Activated CD4-positive, CD25-positive, alpha-beta regulatory T cell treated with anti-CD3 and anti-CD28 coated beads, Interleukin-2, amount 50 U/mL, for 72 hours (primary cell): ENCODE data around the gene DIAPH2.
"Not testable (repeated sequence)": the region's sequence is repeated elsewhere in the genome, so short reads cannot be mapped to it uniquely, and the experiment has no call there.

Experiments
- DNase-seq: peaks from one replicate; pipeline ENCODE4 v3.0.0; 2021

DIAPH2 gene

GRCh38 chrX:96684339-96685209 lies at the start of gene DIAPH2:
Gene DIAPH2, plus strand, starts transcription at chrX:96684842.
- DNase-seq = peak; percentile 74

- no peak for DNase-seq
Measured at GRCh38 chrX:96650023-96650422, 34.6 kb upstream of the DIAPH2 start.

DNA sequence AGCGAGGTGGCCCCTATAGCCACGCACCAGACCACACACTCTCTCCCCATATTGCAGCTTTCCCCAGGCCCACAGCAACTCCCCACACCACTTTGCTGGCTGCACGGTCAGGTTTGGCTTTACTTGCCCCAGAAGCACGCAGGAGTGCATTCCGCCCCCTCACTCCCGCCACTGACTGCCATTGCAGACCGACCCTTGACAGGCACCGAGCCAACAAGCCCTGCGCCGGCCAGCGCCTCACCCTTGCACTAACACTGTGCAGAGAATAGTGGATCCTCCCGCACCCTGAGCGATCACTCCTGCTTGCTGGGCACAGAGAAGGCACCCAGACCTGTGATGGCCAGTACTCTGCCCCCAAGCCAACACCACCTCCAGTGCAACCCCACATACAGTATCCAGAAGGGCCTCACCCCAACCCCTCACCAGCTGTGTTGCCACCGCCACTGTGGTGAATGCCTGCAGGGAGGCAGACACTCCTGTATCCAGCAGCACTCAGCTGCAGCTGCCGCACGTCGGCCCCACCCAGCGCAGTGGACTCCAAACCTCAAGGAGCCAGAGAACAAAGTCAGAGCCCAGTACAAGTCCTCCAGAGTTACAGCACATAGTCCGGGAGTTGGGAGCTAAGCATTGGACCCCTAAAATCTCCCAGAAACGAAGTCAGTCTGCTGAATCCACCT lies 28.6 kb upstream of the DIAPH2 start:
- DNase-seq = no peak

- no peak for DNase-seq
Measured at GRCh38 chrX:96682516-96682915, 2.1 kb upstream of the DIAPH2 start.

DNA sequence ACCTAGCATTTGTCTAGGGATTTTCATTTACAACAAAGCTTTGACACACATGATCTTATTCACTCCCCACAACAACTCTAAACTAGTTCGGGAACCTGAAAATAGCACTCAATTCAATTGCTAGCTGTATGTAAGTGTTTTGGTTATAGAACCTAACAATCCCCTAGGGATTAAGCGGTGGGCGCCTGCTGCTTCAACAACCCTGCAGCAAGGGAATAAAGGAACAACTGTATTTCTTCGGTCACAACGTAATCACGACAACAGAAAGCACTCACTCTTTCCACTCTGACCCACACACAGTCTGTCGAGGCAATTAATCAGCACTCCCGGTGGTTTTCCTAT lies 674 bp upstream of the DIAPH2 start:
- no peak for DNase-seq

DNA sequence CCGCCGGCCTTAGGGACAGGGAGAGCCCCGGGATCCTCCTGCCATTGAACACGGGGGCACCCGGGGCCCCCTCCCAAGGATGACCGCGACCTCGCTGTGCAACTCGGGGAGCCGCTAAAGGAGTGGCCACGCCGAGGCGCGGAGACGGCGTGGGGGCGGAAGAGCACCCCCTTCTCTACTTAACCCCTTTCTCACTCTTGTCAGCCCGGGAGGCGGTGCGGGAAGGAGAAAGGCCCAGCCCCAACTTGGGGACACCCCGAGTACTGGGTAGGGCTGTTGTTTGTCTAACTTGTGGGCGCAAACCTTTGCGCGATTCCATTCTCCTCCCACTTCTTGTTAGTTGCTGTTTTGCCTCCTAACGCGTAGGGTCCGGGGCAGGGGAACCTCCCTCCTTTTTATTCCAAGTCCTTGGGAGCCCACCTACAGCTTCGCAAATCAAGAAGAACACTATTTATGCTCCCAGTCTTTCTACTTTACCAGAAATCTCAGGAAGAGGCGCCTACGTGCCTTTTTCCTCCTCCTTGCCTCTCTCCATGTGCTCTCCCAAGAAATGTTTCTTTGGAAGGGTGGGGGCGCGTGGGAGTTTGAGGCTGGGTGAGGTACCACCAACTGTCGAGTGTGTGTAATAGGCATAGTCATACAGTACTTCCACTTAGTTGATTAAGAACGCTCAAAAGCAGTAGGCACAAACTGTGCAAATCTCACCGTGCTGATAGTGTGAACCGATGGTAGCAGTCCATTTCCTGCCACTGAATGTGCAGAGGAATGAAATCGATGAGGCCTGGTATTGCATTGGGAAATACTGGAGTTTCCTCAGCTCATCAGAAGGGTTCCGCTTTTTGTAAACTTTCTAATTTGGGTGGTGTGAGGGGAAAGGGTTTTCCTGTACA lies 813 bp downstream of the DIAPH2 start:
- peak; percentile 47 for DNase-seq

DNA sequence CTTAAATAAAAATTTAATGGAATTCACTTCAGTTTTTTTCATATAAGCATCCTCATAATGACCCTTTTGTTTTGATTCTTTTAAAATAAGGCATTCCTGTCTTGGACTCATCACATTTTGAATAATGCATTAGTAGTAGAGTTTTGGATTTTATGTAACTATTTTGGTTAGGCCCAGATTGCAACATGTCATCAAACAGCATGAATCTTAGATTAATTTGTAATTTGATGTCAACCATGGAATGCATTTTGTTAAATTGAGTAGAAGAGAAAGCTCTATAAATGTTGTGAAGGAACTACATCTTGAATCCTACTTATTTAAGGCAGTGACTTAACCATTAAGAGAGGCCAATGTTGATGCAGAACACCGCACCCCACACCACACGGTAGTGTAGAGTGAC lies 3.1 kb downstream of the DIAPH2 start:
- no peak for DNase-seq

DNA sequence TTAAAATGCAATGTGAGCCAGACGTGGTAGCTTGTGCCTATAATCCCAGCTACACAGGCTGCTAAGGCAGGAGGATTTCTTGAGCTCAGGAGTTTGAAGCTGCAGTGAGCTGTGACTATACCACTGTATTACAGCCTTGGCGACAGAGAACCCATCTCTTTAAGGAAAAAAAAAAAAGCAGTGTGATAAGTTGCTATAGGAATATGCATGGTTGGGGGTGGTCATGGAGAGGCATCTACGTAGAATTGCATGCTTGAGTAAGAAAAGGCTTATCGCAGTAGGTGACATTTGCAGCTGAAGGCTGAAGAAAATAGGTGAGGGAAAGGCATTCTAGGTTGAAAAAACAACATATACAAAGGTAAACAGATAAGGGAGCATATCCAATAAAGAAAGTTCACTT lies 4.1 kb downstream of the DIAPH2 start:
- no peak for DNase-seq

DNA sequence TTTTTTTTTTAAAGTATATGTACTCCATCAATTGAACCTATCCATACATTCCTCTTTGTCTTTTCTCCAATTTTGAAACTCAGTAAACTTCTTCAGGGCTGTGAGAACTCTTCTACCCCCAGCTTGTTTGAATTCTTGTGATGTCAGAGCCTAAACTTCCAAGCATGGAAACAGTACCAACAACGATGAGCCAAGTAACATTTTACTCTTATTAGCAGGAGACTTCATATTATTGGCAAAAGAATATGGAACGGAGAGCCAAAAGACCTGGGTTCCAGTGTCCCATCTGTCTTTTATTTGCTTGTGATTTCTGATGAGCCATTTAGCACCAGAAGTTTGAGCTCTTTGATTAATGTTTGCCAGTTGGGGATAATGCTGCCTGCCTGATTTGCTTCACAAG lies 5.3 kb downstream of the DIAPH2 start:
- DNase-seq = no peak

- no peak for DNase-seq
Measured at GRCh38 chrX:96692454-96692853, 7.8 kb downstream of the DIAPH2 start.

DNA sequence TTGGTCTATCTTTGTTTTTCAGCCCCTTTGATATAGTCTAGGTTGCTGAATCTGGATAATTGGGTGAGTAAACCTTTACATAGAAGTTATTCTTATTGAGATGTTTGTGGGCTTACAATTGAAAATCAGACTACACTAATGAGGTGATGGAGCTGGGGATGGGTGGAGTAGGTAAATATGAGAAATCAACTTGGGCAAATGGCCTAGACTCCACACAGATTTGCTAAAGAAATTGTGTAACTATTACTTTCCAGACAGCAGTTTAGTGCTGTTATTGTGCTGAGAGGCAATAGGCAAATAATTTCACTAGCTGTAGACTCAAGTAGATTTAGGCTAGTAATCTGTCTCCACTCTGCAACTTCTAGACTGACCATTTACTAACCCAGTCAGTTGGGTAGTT lies 8.2 kb downstream of the DIAPH2 start:
- DNase-seq = no peak

- no peak for DNase-seq
Measured at GRCh38 chrX:96693407-96693806, 8.8 kb downstream of the DIAPH2 start.

GRCh38 chrX:96696462-96696861 lies 11.8 kb downstream of the DIAPH2 start:
- no peak for DNase-seq

DNA sequence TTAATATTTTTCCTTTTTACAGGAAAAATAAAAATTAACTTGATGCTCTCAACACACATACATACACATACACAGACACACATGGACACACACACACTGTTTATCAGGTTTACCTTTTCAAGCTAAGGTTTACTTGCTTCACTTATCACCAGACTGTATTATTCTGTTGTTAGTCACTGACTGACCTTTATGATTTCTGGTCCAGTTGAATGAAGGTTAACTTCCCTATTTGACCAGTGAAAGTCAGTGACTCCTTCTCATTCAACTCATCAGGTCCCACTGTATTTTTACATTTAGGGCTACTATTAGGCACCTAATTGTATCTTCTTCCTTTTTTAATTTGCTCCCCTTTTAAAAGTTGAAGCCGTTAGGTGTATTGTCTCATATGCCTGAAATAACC lies 16.0 kb downstream of the DIAPH2 start:
- no peak for DNase-seq

- no peak for DNase-seq
Measured at GRCh38 chrX:96703379-96703778, 18.7 kb downstream of the DIAPH2 start.

GRCh38 chrX:96703816-96704215 lies 19.2 kb downstream of the DIAPH2 start:
- DNase-seq = no peak

DNA sequence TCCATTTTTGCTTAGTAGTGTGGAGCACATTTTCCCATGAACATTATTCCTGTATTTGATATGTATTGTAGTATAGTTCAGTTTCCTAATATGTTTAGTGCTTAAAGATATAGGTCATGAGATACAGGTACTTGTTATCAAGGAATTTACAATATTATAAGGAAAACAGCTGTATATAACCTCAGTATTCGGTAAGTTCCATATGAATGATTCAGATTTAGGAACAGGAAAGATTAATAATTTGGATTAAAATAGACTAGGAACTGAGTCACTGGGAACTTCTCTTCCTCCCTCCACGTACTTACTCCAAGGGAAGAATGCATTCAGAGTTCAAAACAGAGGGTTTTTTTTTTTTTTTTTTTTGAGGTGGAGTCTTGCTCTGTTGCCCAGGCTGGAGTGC lies 20.0 kb downstream of the DIAPH2 start:
- no peak for DNase-seq

- no peak for DNase-seq
Measured at GRCh38 chrX:96705905-96706304, 21.3 kb downstream of the DIAPH2 start.

GRCh38 chrX:96707804-96708203 lies 23.2 kb downstream of the DIAPH2 start:
- DNase-seq = no peak

DNA sequence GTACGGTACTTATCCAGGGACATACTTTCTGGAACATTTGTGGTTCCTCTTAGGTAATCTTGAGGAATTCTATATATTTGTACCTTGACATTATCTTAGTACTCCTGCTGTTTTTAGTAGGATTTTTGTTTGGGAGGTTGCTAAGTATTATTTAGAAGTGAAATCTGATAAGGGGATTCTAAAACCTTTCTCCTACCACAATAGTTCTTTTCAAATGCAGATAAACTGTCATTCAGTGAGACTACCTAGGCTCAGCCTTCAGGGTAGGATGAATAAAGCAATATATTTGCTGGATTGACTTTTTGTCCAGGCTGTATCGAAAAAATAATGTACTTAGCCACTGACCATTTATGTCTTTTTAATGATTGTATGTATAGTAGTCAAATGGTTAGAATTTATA lies 25.4 kb downstream of the DIAPH2 start:
- no peak for DNase-seq

- no peak for DNase-seq
Measured at GRCh38 chrX:96713303-96713702, 28.7 kb downstream of the DIAPH2 start.

DNA sequence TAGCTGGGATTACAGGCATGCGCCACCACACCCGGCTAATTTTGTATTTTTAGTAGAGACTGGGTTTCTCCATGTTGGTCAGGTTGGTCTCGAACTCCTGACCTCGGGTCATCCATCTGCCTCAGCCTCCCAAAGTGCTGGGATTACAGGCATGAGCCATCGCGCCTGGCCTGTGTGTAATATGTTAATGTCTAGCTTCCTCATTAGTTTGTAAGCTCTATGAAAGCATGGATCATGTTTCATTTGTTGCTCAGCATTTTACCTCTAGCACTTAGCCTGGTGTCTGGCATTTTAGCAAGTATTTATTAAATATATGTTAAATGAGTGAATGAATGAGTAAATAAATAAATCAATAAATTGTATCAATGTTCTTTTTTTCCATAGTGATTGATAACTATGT lies 29.8 kb downstream of the DIAPH2 start:
- not testable (repeated sequence) for DNase-seq

GRCh38 chrX:96715481-96715880 lies 30.8 kb downstream of the DIAPH2 start:
- DNase-seq = no peak
